GM12864 (cell line): ENCODE data around the gene WWC2.

Source experiments
- DNase-seq: peaks from one replicate; pipeline ENCODE4 v3.0.0-alpha.2; 2011; ENCODE audit warnings: low read depth
- H3K4me3 ChIP-seq: 2 replicates; pipeline ENCODE4 v1.5.1; 2011; ENCODE audit warnings: mild to moderate bottlenecking, low read depth, low read length, control low read depth
- TF ChIP-seq, protein P1 (sequence below): IDR thresholded peaks from 2 replicates; pipeline ENCODE4 v1.5.1; 2011; ENCODE audit warnings: low read depth, mild to moderate bottlenecking, moderate library complexity, low read length, control low read depth, inconsistent platforms; ENCODE audit errors: missing control alignments

The WWC2 gene

DNA sequence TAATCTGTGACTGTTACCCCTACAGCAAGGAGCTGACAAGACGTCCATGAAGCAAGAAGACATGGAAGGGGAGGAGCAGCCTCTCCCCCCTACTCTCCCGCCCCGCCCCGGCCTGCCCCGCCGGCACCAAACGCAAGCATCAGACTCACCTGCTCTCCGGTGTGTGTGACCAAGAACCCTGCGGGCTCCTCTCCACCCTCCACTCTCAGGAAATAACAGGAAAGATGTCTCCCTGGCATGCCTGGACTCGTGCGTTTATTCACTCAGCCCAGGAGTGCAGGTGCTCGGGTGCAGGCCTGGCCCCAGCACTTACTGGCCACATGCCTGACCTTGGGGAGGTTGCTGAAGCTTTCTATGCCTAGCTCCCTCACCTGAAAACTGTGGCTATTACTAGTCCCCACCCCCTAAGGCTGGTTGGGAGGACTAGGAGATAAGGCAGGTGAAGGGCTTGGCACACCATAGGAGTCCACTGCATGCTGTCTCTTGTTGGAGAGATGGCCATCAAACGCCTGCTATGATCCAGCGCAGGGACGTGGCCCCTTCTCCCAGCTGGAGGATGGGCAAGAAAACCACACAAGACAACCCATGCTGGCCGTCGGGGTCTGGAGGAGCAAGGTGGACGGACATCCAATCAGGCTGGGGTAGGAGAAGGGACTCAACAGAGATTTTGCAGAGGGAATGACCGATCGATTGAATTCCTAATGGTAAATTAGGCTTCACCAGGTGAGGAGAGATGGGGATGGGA, 258.0 kb downstream of the WWC2 start:
- no peak for DNase-seq
- H3K4me3 ChIP-seq, result no peak overlapping the region
- TF ChIP-seq, protein P1, sequence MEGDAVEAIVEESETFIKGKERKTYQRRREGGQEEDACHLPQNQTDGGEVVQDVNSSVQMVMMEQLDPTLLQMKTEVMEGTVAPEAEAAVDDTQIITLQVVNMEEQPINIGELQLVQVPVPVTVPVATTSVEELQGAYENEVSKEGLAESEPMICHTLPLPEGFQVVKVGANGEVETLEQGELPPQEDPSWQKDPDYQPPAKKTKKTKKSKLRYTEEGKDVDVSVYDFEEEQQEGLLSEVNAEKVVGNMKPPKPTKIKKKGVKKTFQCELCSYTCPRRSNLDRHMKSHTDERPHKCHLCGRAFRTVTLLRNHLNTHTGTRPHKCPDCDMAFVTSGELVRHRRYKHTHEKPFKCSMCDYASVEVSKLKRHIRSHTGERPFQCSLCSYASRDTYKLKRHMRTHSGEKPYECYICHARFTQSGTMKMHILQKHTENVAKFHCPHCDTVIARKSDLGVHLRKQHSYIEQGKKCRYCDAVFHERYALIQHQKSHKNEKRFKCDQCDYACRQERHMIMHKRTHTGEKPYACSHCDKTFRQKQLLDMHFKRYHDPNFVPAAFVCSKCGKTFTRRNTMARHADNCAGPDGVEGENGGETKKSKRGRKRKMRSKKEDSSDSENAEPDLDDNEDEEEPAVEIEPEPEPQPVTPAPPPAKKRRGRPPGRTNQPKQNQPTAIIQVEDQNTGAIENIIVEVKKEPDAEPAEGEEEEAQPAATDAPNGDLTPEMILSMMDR, result no peak

DNA sequence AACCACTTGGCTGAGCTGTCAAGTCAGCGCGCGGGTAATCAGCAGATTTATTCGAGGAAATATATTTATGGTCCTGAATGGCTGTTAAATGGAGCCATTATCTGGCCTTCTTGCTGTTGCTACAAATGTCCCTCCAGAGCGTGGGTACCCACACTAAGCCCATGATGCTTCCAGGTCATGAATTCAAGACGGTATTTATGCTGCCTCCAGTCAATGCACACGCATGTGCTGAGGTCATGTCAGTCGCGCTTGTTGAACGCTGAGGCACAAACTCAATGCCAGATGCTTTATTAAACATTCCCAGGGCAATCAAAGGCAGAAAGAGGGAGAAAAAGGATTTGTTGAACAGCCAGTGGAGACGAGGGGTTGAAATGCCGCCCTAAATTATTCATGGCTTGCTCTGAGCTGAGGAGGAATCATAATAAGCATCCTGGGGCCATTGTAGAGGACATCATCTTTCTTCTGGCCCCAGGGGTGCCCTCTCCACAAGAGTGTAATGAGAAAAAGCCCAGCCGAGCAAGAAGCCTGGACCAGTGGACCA, 259.2 kb downstream of the WWC2 start:
- H3K4me3 ChIP-seq, result no peak overlapping the region
- TF ChIP-seq, protein P1, result no peak
- DNase-seq, result no peak

- H3K4me3 ChIP-seq, result no peak overlapping the region
- TF ChIP-seq, protein P1, result no peak
- DNase-seq, result no peak
Observed at GRCh38 chr4:183360161-183360919, 261.3 kb downstream of the WWC2 start.

DNA sequence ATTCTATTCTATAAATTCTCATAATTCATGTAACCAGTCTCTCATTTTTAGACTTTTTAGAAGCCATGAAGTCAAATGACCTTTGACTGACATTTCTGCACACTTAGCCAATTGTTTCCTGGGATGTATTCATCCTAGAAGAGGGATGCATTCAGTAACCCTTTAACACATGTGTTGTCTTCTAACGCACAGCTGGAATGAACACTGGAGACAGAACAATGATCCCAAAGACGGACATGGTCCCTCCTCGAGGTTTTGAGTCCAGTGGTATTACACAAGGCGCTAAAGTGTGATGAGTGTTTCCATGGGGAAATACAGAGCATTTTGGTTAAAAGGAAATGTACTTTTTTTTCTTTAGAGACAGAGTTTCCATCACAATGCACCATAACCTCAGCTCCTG, 263.0 kb downstream of the WWC2 start:
- DNase-seq, result no peak
- no peak overlapping the region for H3K4me3 ChIP-seq
- TF ChIP-seq, protein P1, result no peak

- TF ChIP-seq, protein P1, result no peak
- DNase-seq, result no peak
Observed at GRCh38 chr4:183362916-183363542, 264.0 kb downstream of the WWC2 start.

DNA sequence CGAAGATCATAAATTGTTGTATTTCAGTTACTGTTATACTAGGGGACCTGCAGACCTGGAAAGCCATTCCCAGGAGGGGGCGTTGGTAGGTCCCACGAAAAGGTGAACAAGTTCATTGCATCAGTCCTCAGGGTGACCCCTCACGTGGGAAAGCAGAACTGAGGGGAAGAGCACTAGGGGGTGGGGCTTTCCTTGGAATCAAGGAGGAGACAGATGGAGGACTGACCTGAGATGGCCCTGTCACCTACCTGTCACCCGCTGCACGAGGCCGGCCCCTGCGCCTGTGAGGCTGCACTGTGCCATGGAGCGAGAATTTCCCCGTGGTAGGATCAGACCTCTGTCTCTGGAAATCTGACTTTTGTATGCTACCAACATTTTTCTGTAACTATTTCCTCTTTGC, 265.0 kb downstream of the WWC2 start:
- TF ChIP-seq, protein P1, result no peak
- H3K4me3 ChIP-seq, result no peak overlapping the region
- DNase-seq, result no peak

More at GRCh38 chr4:183362916-183363542, 264.0 kb downstream of the WWC2 start:
- H3K4me3 ChIP-seq, result no peak overlapping the region
